ENCODE results near the gene SCAPER.

The SCAPER gene

GRCh38 chr15:76353903-76354302, 551.2 kb downstream of the SCAPER start:
- DNase-seq, result no peak

- DNase-seq, result no peak
Measured at GRCh38 chr15:76353023-76353577, 552.0 kb downstream of the SCAPER start.

- DNase-seq, result no peak
Measured at GRCh38 chr15:76349301-76350070, 555.7 kb downstream of the SCAPER start.

GRCh38 chr15:76347482-76348055, 557.6 kb downstream of the SCAPER start:
- DNase-seq, result no peak

- DNase-seq, result no peak
Measured at GRCh38 chr15:76346669-76347481, 558.3 kb downstream of the SCAPER start.

- no peak for DNase-seq
Measured at GRCh38 chr15:76345880-76346668, 559.1 kb downstream of the SCAPER start.

GRCh38 chr15:76345583-76345879, 559.6 kb downstream of the SCAPER start:
- no peak for DNase-seq

- no peak for DNase-seq
Measured at GRCh38 chr15:76344893-76345582, 560.1 kb downstream of the SCAPER start.

- no peak for DNase-seq
Measured at GRCh38 chr15:76343313-76343996, 561.7 kb downstream of the SCAPER start.

GRCh38 chr15:76342382-76343201, 562.5 kb downstream of the SCAPER start:
- no peak for DNase-seq

- DNase-seq, result no peak
Measured at GRCh38 chr15:76342058-76342381, 563.1 kb downstream of the SCAPER start.

GRCh38 chr15:76341366-76342057, 563.6 kb downstream of the SCAPER start:
- no peak for DNase-seq

GRCh38 chr15:76340803-76341365, 564.3 kb downstream of the SCAPER start:
- no peak for DNase-seq

- DNase-seq, result no peak
Measured at GRCh38 chr15:76340198-76340802, 564.8 kb downstream of the SCAPER start.

- no peak for DNase-seq
Measured at GRCh38 chr15:76339305-76340197, 565.6 kb downstream of the SCAPER start.

- DNase-seq, result no peak
Measured at GRCh38 chr15:76338486-76339304, 566.4 kb downstream of the SCAPER start.
